HL-60/S4 (cell line): Measurements from ENCODE around the gene DPYSL3.

Experiments
- in situ Hi-C: fragments of 300-500 bp; cut with MboI; formaldehyde crosslinking; loops from 2 replicates; pipeline ENCODE4 v1.14.3; 2022; ENCODE audit warnings: low sequenced_read_pairs

The DPYSL3 gene

GRCh38 chr5:147479444-147479843 is 30.4 kb downstream of the DPYSL3 start:
- in situ Hi-C loops, result no loop called here

GRCh38 chr5:147474140-147474539 is 35.7 kb downstream of the DPYSL3 start:
- in situ Hi-C loops, result no loop called here

- in situ Hi-C loops, result no loop called here
These were observed 37.0 kb downstream of the DPYSL3 start for GRCh38 chr5:147472664-147473475.

- in situ Hi-C loops, result no loop called here
These were observed 41.8 kb downstream of the DPYSL3 start for GRCh38 chr5:147467973-147468508.

- in situ Hi-C loops, result no loop called here
These were observed 43.4 kb downstream of the DPYSL3 start for GRCh38 chr5:147466360-147466980.

- in situ Hi-C loops, result no loop called here
These were observed 44.1 kb downstream of the DPYSL3 start for GRCh38 chr5:147465747-147466146.

GRCh38 chr5:147464211-147464610 is 45.7 kb downstream of the DPYSL3 start:
- in situ Hi-C loops, result no loop called here

GRCh38 chr5:147461915-147462314 is 48.0 kb downstream of the DPYSL3 start:
- in situ Hi-C loops, result no loop called here

- in situ Hi-C loops, result no loop called here
These were observed 49.5 kb downstream of the DPYSL3 start for GRCh38 chr5:147460380-147460779.

- in situ Hi-C loops, result no loop called here
These were observed 51.3 kb downstream of the DPYSL3 start for GRCh38 chr5:147458581-147458980.

- in situ Hi-C loops, result no loop called here
These were observed 53.9 kb downstream of the DPYSL3 start for GRCh38 chr5:147455822-147456450.

GRCh38 chr5:147454996-147455677 is 54.7 kb downstream of the DPYSL3 start:
- in situ Hi-C loops, result no loop called here

- in situ Hi-C loops, result no loop called here
These were observed 55.7 kb downstream of the DPYSL3 start for GRCh38 chr5:147453875-147454814.

- in situ Hi-C loops, result no loop called here
These were observed 57.6 kb downstream of the DPYSL3 start for GRCh38 chr5:147452165-147452811.

GRCh38 chr5:147451193-147451592 is 58.7 kb downstream of the DPYSL3 start:
- in situ Hi-C loops, result no loop called here

GRCh38 chr5:147450606-147451005 is 59.3 kb downstream of the DPYSL3 start:
- in situ Hi-C loops, result no loop called here

- in situ Hi-C loops, result no loop called here
These were observed 61.1 kb downstream of the DPYSL3 start for GRCh38 chr5:147448766-147449165.

GRCh38 chr5:147446523-147446922 is 63.3 kb downstream of the DPYSL3 start:
- in situ Hi-C loops, result no loop called here

GRCh38 chr5:147445917-147446316 is 64.0 kb downstream of the DPYSL3 start:
- in situ Hi-C loops, result no loop called here

- in situ Hi-C loops, result no loop called here
These were observed 64.8 kb downstream of the DPYSL3 start for GRCh38 chr5:147445090-147445489.
